GM12801 (cell line): ENCODE results near the gene RBM23.

Experiments
- TF ChIP-seq, protein P1 (sequence below): IDR thresholded peaks from one replicate; pipeline ENCODE4 v1.5.1; 2011; ENCODE audit warnings: control low read depth; ENCODE audit not compliant: insufficient read length; ENCODE audit errors: extremely low read depth

Gene RBM23

DNA sequence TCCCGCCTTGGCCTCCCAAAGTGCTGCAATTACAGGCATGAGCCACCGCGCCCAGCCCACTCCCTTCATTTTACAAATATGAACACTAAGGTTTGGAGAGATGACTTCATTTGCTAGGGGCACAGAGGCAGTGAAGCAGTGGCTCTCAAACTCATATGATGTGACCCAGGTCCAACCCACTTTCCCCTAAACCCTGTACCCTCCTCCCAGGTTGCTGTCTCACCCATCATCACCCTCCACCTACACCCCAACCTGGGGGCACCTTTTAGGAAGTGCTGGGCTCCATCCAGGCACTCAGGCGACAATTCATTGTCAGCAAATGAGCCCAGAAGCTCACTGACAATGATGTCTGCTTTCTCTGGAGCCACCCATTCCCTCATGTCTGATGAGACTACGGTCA lies 4.8 kb upstream of the RBM23 start:
- TF ChIP-seq, protein P1, sequence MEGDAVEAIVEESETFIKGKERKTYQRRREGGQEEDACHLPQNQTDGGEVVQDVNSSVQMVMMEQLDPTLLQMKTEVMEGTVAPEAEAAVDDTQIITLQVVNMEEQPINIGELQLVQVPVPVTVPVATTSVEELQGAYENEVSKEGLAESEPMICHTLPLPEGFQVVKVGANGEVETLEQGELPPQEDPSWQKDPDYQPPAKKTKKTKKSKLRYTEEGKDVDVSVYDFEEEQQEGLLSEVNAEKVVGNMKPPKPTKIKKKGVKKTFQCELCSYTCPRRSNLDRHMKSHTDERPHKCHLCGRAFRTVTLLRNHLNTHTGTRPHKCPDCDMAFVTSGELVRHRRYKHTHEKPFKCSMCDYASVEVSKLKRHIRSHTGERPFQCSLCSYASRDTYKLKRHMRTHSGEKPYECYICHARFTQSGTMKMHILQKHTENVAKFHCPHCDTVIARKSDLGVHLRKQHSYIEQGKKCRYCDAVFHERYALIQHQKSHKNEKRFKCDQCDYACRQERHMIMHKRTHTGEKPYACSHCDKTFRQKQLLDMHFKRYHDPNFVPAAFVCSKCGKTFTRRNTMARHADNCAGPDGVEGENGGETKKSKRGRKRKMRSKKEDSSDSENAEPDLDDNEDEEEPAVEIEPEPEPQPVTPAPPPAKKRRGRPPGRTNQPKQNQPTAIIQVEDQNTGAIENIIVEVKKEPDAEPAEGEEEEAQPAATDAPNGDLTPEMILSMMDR = no peak

DNA sequence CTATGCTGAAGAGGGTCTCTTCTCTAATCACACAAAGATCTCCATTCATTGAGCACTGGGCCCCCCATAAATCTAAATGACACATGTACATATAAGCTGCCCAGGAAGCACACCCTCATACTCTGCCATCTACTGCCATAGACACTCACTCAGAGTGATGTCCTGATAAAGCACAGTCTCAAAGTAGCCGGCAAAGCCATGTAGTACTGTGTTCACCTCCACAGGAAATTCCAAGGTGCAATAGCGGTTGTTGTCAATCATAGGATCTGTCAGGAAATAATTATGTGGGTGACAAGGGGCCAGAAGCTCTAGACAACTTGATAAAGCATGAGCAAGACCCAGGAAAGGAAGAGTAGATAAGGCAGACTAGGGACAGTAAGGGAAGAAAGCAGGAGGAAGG lies 3.3 kb upstream of the RBM23 start:
- TF ChIP-seq, protein P1 = no peak

DNA sequence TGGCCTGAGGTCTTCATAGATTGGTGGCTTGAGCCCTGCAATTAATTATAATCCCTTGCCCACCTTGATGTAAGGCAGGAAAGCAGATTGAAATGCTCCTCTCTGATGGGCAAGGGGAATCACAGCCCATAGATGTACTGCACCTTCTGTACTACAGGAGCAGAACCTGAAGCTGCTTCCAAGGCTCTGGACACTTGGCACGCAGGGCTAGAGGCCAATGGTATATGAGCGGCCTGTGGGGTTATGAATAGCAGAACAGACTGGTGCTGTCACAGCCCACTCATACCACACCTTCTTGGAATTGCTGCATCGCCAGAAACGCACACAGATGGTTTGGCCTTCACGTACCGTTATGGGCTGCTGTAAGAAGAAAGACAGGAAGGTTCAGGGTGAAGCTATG lies 1.7 kb upstream of the RBM23 start:
- TF ChIP-seq, protein P1 = no peak

DNA sequence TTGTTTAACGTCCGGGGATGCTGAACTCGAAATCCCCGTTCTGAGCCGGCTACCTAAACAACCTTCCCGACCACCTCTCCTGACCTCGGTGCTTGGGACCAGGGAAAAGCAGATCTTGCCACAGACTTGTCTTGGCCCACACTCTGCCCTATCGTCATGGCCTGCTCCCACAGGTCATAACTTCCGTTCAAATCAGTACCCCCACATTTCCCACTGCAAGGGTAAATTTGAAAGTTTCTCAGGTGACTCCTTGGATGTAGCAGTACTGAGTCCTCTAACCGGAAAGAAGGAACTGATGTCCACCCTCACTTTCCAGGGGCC lies 612 bp upstream of the RBM23 start:
- TF ChIP-seq, protein P1 = no peak

DNA sequence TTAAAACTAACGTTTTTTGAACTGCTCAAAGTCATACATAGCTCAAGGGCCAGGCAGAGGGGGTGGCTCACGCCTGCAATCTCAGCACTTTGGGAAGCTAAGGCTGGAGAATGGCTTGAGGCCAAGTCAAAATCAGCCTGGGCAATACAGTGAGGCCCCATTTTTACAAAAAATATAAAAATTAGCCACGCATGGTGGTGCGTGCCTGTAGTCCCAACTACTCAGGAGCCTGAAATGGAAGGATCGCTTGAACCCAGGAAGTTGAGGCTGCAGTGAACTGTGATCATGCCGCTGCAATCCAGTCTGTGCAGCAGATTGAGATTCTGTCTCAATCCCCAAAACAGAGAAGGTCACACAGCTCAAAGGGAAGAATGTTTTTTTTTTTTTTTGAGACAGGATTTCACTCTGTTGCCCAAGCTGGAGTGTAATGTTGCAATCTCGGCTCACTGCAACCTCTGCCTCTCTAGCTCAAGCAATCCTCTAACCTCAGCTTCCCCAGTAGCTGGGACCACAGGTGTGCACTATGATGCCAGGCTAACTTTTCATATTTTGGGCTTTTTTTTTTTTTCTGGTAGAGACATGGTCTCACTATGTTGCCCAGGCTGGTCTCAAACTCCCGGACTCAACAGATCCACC lies 2.9 kb downstream of the RBM23 start:
- TF ChIP-seq, protein P1 = no peak

DNA sequence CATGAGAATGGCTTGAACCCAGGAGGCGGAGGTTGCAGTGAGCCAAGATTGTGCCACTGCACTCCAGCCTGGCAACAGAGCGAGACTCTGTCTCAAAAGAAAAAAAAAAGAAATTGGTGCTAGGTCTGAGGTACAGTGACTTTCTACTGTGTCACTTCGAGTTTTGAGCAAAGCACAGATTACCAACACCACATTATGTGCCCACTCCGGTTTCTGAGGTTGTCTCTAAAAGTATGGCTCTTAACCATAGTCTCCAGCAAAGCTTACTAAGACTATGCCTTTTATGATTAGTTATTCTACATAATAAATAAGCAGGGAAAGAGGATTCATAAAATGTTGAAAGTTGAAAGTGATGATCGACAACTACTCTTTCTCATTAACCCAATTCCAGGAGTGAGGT lies 8.0 kb downstream of the RBM23 start:
- TF ChIP-seq, protein P1 = no peak

DNA sequence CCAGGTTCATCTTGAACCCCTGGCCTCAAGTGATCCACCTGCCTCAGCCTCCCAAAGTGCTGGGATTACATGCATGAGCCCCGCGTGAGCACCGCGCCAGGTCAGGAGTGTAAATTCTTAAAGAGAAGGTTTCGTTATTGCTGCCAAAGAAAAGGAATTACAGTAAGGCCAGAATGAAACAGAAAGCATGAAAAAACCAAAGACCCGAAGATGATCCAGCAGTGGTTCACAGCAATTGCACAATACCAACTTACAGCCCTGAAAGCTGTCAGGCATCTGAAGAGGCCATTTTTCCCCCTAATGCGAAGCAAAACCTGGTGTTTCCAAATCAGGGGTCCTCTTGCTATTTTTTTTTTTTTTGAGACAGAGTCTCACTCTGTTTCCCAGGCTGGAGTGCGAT lies 10.3 kb downstream of the RBM23 start:
- TF ChIP-seq, protein P1 = no peak
